ENCODE data around the gene KIF13A.

- peak in 1 of 3 experiments; percentile 4 for TF ChIP-seq CTCF (IDR thresholded peaks at IDR 0.05)
- no peak for TF ChIP-seq POLR2A (IDR thresholded peaks at IDR 0.05)
Observed at GRCh38 chr6:17816921-17817611, 170.4 kb downstream of the KIF13A start.
